ENCODE measurements around the gene NDUFB8.

NDUFB8 gene

GRCh38 chr10:100551196-100551595 lies 21.5 kb upstream of the NDUFB8 start:
- no peak for TF ChIP-seq CTCF (IDR thresholded peaks at IDR 0.05; ENCODE audit: low read depth, low read length)
- H3K4me3 ChIP-seq (ENCODE audit: low read depth, low read length), result no peak overlapping the region
- no peak for DNase-seq (ENCODE audit: low read depth, low spot score)
- in situ Hi-C loops (cut with HindIII; ENCODE audit: low sequenced_read_pairs), result no loop called here

- TF ChIP-seq CTCF (IDR thresholded peaks at IDR 0.05; ENCODE audit: low read depth, low read length), result no peak
- DNase-seq (ENCODE audit: low read depth, low spot score), result no peak
- no peak overlapping the region for H3K4me3 ChIP-seq (ENCODE audit: low read depth, low read length)
- in situ Hi-C loops (cut with HindIII; ENCODE audit: low sequenced_read_pairs), result loop anchor here (25.0 kb wide), 1 partner anchor 208 kb away; the partner anchor contains the start of genes PKD2L1 and SCD
Measured at GRCh38 chr10:100544950-100545349, 15.3 kb upstream of the NDUFB8 start.

- no peak for TF ChIP-seq CTCF (IDR thresholded peaks at IDR 0.05; ENCODE audit: low read depth, low read length)
- H3K4me3 ChIP-seq (ENCODE audit: low read depth, low read length), result no peak overlapping the region
- in situ Hi-C loops (cut with HindIII; ENCODE audit: low sequenced_read_pairs), result loop anchor here (25.0 kb wide), 1 partner anchor 200 kb away; the partner anchor contains the start of genes PKD2L1 and SCD
- no peak for DNase-seq (ENCODE audit: low read depth, low spot score)
Measured at GRCh38 chr10:100537475-100537874, 7.8 kb upstream of the NDUFB8 start.

GRCh38 chr10:100535715-100536353 lies 6.2 kb upstream of the NDUFB8 start, which contains the start of gene HIF1AN:
HIF1AN (plus strand) TSS chr10:100535943; CDS start chr10:100535959, 16 bp downstream.
- in situ Hi-C loops (cut with HindIII; ENCODE audit: low sequenced_read_pairs), result loop anchor here (25.0 kb wide), 1 partner anchor 199 kb away; the partner anchor contains the start of genes PKD2L1 and SCD
- peak within 1 kb of the TSS; percentile 91 for H3K4me3 ChIP-seq (ENCODE audit: low read depth, low read length)
- TF ChIP-seq CTCF (IDR thresholded peaks at IDR 0.05; ENCODE audit: low read depth, low read length), result peak; percentile 99
- DNase-seq (ENCODE audit: low read depth, low spot score), result peak; percentile 96

GRCh38 chr10:100535338-100535714 lies 5.7 kb upstream of the NDUFB8 start:
- in situ Hi-C loops (cut with HindIII; ENCODE audit: low sequenced_read_pairs), result loop anchor here (25.0 kb wide), 1 partner anchor 198 kb away; the partner anchor contains the start of genes PKD2L1 and SCD
- TF ChIP-seq CTCF (IDR thresholded peaks at IDR 0.05; ENCODE audit: low read depth, low read length), result no peak
- no peak for DNase-seq (ENCODE audit: low read depth, low spot score)
- H3K4me3 ChIP-seq (ENCODE audit: low read depth, low read length), result peak overlapping the region; percentile 91

- in situ Hi-C loops (cut with HindIII; ENCODE audit: low sequenced_read_pairs), result loop anchor here (25.0 kb wide), 1 partner anchor 197 kb away; the partner anchor contains the start of genes PKD2L1 and SCD
- DNase-seq (ENCODE audit: low read depth, low spot score), result no peak
- TF ChIP-seq CTCF (IDR thresholded peaks at IDR 0.05; ENCODE audit: low read depth, low read length), result no peak
- H3K4me3 ChIP-seq (ENCODE audit: low read depth, low read length), result no peak overlapping the region
Measured at GRCh38 chr10:100534726-100535125, 5.1 kb upstream of the NDUFB8 start.

All from astrocyte of the spinal cord (primary cell).